Uterus (tissue), 2 donors: ENCODE measurements around the gene NAGLU.

ENCODE experiments used
- POLR2A ChIP-seq, 2 donors: fragments of 450-650 bp; IDR thresholded peaks; one replicate each; pipeline ENCODE4 v1.6.1; 2016; ENCODE audit warnings: antibody characterized with exemption in 2 of 2, mild to moderate bottlenecking in 1 of 2, moderate library complexity in 1 of 2
- TF ChIP-seq, protein P1 (sequence below), 4 experiments: fragments of 200-600 bp in 2 of 4; fragments of 450-650 bp in 2 of 4; sonication (generic) in 2 of 4; IDR thresholded peaks; one replicate each; pipeline ENCODE4 v1.5.1; 2016 to 2019; ENCODE audit warnings: antibody characterized with exemption in 4 of 4, mild to moderate bottlenecking in 2 of 4, moderate library complexity in 1 of 4

DNA sequence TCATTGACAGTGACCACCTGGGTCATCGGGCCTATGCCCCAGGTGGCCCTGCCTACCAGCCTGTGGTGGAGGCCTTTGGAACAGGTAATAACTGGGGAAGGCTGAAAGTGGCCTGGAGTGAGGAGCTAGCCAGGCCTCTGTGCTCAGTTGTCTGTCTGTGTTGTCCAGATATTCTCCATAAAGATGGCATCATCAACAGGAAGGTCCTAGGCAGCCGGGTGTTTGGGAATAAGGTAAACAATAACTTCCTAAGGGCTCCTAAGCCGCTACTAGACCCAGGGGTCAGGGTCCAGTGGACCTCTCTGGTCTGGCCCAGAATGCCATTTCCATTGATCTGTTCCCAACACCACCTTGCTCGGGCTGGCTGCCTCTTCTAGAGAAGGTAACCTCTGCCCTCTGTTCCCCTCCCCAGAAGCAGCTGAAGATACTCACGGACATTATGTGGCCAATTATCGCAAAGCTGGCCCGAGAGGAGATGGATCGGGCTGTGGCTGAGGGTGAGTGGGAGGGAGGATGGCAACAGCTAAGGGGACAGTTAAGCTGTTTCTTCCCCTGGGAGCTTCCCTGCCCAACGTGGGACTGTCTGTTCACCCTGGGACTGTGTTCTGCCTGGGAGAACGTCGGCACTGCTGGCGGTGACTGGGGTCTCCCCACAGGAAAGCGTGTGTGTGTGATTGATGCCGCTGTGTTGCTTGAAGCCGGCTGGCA lies 28.9 kb downstream of the NAGLU start:
- TF ChIP-seq, protein P1, sequence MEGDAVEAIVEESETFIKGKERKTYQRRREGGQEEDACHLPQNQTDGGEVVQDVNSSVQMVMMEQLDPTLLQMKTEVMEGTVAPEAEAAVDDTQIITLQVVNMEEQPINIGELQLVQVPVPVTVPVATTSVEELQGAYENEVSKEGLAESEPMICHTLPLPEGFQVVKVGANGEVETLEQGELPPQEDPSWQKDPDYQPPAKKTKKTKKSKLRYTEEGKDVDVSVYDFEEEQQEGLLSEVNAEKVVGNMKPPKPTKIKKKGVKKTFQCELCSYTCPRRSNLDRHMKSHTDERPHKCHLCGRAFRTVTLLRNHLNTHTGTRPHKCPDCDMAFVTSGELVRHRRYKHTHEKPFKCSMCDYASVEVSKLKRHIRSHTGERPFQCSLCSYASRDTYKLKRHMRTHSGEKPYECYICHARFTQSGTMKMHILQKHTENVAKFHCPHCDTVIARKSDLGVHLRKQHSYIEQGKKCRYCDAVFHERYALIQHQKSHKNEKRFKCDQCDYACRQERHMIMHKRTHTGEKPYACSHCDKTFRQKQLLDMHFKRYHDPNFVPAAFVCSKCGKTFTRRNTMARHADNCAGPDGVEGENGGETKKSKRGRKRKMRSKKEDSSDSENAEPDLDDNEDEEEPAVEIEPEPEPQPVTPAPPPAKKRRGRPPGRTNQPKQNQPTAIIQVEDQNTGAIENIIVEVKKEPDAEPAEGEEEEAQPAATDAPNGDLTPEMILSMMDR (IDR thresholded peaks at IDR 0.05), result no peak
- no peak for TF ChIP-seq POLR2A (IDR thresholded peaks at IDR 0.05)
